ENCODE measurements around the gene CACNA1C.

CACNA1C gene

GRCh38 chr12:2169489-2169888, 116.7 kb downstream of the CACNA1C start:
- DNase-seq (ENCODE audit: low read depth in 3 of 3): no peak

- no peak for DNase-seq (ENCODE audit: low read depth in 3 of 3)
These were observed 117.2 kb downstream of the CACNA1C start for GRCh38 chr12:2169940-2170339.

GRCh38 chr12:2170376-2170775, 117.6 kb downstream of the CACNA1C start:
- no peak for DNase-seq (ENCODE audit: low read depth in 3 of 3)

- DNase-seq (ENCODE audit: low read depth in 3 of 3): no peak
These were observed 119.1 kb downstream of the CACNA1C start for GRCh38 chr12:2171672-2172426.

- no peak for DNase-seq (ENCODE audit: low read depth in 3 of 3)
These were observed 119.9 kb downstream of the CACNA1C start for GRCh38 chr12:2172491-2173214.

DNA sequence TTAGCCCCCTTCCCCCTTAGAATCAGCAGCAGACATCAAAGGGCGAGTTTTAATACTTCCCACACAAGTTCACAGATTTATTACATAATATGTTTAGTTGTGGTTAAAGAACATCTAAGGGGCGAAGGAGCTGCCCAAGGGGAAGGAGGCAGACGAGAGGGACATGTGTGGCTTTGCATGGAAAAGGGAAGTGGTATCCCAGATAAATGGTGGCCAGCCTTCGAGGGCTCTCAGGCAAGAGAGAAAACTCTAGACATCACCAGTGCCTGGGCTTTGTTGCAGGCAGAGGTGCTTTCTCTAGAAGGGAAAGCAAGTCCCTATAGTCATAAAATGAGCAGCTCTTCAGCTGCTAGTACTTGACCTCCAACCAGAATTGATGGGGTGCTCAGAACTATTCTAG, 121.2 kb downstream of the CACNA1C start:
- no peak for DNase-seq (ENCODE audit: low read depth in 3 of 3)

DNA sequence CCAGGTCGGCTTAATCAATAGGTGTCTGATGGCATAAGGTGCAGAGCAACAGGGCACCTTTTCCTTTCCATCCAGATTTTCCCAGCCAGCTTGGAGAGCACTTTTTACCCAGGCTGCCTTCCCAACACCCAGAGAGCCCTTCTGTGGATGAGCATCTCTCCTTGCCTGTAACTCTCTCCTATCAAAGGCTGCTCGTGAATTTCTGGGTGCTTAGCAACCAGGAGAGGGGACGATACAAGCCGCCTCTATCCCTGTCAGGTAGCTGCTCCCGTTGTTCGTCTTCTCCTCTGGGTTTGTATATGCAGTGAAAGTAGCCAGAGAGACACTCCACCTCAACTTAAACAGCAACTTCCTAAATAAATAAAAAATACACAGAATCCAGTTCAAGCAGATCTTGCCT, 124.2 kb downstream of the CACNA1C start:
- DNase-seq (ENCODE audit: low read depth in 3 of 3): no peak

DNA sequence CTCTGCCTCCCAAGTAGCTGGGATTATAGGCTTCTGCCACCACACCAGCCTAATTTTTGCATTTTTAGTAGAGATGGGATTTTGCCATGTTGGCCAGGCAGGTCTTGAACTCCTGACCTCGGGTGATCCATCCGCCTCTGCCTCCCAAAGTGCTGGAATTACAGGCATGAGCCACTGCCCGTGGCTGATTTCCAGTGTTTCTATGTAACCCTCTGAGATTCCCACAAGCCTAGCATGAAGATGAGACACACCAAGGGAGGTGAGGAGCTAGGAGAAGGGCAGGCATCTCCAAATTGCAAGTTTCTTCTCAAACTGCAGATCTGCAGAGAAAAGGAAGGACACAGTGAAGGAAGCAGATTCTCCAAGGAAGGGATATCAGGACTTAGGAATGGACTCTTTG, 125.0 kb downstream of the CACNA1C start:
- no peak for DNase-seq (ENCODE audit: low read depth in 3 of 3)

GRCh38 chr12:2179058-2179457, 126.3 kb downstream of the CACNA1C start:
- DNase-seq (ENCODE audit: low read depth in 3 of 3): no peak

DNA sequence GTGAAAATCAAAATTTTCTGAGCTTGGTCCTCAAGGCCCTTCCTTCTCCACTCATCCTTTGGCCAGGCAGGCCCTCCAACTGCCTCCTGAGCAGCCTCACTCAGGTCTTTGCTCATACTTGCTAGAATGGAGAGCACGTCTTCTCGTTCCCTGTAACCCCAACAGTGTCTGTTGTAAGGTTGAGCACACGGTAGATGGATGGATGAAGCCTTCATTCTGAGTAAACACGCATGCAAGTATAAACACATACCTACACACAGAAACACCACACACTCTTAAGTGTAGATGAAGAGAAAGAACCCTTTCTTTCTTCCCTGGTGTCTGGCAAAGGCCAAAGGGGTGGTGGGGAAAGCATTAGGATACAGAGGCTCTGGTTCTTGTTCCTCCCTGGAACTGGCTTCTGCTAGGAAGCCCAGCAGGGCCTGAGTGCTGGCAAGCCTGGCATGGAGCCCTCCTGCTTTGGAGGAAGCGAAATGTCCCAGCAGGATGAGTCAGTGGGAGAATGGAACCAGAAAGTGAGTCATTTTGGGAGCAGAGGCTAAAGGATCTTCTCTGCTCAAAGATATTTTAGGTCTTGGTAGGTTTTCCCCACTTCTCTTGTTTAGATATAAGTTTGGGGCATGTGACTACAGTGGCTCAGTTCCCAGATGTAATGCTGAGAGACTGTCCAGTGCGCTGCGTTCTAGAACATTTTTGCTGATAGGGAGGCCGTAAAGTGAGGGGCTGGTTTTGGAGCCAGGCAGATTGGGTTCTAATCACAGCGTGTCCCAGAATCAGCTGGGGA, 127.4 kb downstream of the CACNA1C start:
- no peak for DNase-seq (ENCODE audit: low read depth in 3 of 3)

GRCh38 chr12:2180737-2181082, 127.9 kb downstream of the CACNA1C start:
- no peak for DNase-seq (ENCODE audit: low read depth in 3 of 3)

DNA sequence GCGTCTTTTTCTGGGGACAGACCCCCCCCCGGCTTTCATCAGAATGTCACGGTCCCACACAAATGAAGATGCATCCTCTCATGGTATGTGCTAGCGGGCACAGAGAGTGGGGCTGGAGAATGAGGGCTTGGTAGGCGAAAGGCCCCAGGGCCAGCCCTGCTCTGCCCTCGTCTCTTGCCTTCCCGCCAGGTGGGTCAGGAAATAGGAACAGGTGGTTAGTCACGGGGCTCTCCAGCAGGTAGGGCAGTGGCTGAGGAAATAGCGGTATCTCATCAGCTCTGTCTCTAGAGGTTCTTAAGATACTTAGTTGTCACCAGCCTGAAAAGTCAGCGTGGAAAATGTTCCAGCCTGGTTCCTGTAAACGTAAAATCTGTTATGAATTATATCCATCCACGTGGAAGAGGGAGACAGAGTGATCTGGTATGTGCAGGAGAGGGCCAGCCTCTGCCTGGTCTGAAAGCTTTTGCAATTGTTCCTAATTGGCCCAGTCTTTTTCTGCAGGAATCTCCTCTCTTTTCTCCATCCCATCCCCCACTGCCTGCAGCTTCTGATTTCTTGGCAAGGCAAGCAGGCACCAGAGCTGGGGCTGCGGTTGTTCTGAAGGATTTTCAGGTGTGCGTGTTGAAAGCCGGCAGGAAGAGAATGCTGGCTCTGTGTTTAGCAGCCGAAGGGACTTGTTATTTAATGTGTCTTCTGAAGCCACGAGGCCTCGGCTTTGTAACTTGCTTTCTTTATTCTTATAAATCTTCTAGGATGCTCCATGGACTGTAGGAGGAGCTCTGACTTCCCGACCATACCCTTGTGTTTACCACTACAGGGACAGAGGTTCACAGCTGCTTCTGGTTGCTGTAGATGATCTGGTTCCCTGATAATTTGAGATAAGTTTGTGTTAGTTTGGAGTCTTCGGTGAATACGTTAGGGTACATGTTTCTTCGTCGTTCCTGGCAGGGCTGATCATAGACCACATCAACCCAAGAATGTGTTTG, 131.1 kb downstream of the CACNA1C start:
- DNase-seq (ENCODE audit: low read depth in 3 of 3): no peak

- DNase-seq (ENCODE audit: low read depth in 3 of 3): no peak
These were observed 133.1 kb downstream of the CACNA1C start for GRCh38 chr12:2185751-2186341.

DNA sequence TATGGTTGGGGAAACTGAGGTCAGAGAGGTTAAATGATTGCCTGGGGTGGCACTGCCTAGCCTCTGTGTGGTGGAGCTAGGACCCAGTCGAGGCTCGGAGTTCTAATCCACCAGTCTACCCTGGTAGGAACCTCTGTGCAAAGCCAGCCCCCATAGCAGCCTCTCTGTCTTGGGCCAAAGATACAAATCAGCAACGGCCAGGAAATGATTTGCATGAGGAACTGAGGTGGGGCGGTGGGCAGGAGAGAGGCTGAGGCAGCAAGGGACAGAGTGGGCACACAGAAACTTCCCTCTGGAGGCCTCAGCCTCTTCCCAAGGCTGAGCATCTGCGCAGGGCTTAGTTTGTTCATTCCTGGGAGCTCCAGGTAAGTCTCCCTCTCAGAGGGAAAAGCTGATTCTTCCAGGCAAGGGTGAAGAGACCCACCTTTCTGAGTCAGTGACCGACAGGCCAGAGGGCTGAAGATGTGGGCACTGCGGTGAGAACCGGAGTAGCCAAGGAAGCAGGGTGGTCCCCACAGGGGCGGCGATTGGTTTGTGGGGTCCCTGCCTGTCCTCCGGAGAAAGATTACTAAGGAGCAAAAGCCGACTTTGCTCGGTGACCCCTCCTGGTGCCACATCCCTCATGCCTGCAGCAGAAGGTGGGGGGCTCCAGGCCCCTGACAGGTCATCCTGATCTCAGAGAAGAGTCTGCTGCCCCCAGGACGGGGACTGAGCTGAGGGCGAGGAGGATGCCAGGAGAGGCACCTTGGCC, 134.6 kb downstream of the CACNA1C start:
- no peak for DNase-seq (ENCODE audit: low read depth in 3 of 3)

DNA sequence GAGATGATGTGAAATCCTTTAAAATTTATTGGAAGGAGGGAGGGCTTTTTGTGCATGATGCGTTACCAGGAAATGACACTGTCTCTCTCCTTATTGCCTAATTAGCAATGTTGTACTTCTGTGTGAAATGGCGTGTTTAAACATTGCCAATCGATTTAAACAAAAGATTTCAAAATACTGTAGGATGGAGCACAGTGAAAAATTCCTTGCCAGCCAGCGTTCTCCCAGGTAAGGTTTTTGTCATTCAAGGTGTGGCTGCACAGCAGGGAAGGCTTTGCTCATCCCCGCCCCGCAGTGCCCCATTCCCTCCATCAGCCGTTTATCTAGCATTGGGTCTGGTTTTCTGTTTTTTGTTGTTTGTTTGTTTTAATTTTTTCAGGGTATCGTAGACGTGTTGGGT, 137.3 kb downstream of the CACNA1C start:
- no peak for DNase-seq (ENCODE audit: low read depth in 3 of 3)

DNA sequence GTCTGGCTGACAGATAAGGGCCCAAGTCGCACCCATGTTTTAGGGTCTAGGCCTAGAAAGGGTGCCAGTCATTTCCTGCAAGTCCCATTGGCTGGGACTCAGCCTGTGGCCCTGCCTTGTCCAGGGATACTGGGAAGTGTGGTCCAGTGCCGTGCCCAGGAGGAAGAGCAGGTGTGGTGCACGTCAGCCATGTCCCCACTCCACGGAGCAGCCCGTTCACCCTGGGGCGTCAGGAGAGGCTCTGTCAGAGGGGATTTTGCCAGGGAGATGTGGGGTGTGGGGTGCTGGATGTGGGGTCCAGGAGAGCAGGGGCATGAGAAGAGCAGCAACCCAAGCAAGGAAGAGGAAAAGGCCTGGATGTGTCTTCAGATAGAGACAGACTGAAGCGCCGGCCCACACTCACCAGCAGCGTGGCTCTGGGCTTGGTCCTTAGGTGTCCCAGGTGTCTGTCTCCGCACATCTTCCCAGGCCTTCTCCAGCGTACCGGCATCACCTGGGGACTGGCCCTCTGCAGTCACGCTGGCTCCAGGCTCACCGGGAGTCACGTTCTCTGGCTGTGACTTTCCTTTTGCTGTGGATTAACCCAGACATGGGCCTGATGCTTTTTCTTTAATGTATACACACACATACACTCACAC, 138.2 kb downstream of the CACNA1C start:
- DNase-seq (ENCODE audit: low read depth in 3 of 3): no peak

DNA sequence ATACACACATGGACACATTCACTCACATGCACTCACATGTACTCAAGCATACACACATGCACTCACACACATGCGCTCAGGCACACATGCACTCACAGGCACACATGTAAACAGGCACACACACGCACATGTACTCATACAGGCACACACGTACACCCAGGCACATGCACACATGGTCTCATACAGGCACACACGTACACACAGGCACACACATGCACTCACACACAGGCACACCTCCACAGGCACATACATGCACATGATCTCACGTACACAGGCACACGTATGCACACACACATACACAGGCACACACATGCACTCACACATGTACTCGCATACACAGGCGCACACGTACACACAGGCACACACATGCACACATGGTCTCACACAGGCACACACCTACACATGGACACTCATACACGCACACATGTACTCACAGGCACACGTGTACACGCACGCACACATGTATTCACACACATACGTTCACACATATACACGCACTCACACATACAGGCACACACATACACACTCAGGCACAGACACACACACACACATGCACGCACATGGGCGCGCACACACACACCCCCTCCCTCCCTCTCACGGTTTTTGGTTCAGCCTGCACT, 138.9 kb downstream of the CACNA1C start:
- DNase-seq (ENCODE audit: low read depth in 3 of 3): no peak

DNA sequence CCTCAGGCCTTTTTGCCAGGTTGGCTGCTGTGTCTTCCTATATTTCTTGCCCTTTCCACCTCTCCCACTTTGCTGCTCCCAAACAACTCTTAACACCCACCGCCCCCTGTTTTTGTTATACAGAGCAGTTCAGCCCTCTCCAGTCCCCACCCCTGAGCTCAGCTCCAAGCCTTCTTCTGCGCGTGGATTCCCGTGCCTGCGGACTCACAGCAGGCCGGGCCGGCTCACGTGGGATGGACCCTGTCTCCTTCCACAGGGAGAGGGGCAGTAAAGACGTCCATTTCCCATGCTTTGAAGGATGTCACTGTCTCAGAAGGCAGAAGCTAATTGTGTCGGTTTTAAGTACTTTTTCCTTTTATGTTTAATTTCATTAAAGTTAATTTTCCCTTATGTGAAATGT, 139.4 kb downstream of the CACNA1C start:
- no peak for DNase-seq (ENCODE audit: low read depth in 3 of 3)

- DNase-seq (ENCODE audit: low read depth in 3 of 3): no peak
These were observed 141.3 kb downstream of the CACNA1C start for GRCh38 chr12:2194060-2194459.
